ENCODE measurements around the gene ABCA12. TPM values are rescaled to one million over a fixed set of nuclear protein-coding genes. Genes with fewer than 3 reads are reported as not detected.

Gene ABCA12, protein sequence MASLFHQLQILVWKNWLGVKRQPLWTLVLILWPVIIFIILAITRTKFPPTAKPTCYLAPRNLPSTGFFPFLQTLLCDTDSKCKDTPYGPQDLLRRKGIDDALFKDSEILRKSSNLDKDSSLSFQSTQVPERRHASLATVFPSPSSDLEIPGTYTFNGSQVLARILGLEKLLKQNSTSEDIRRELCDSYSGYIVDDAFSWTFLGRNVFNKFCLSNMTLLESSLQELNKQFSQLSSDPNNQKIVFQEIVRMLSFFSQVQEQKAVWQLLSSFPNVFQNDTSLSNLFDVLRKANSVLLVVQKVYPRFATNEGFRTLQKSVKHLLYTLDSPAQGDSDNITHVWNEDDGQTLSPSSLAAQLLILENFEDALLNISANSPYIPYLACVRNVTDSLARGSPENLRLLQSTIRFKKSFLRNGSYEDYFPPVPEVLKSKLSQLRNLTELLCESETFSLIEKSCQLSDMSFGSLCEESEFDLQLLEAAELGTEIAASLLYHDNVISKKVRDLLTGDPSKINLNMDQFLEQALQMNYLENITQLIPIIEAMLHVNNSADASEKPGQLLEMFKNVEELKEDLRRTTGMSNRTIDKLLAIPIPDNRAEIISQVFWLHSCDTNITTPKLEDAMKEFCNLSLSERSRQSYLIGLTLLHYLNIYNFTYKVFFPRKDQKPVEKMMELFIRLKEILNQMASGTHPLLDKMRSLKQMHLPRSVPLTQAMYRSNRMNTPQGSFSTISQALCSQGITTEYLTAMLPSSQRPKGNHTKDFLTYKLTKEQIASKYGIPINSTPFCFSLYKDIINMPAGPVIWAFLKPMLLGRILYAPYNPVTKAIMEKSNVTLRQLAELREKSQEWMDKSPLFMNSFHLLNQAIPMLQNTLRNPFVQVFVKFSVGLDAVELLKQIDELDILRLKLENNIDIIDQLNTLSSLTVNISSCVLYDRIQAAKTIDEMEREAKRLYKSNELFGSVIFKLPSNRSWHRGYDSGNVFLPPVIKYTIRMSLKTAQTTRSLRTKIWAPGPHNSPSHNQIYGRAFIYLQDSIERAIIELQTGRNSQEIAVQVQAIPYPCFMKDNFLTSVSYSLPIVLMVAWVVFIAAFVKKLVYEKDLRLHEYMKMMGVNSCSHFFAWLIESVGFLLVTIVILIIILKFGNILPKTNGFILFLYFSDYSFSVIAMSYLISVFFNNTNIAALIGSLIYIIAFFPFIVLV (N-terminal part only)
- total RNA-seq (under 1 TPM in 2 of 9 donors, not detected in 7; under 0.01 to 0.04 TPM), polyA plus RNA-seq (not detected)
- long read RNA-seq, donor 1, result 0 reads
- long read RNA-seq, donor 2, result 0 reads
- long read RNA-seq, donor 3, result 0 reads
- long read RNA-seq, donor 4, result 0 reads
- long read RNA-seq, donor 5, result 0 reads
- long read RNA-seq, donor 6, result 0 reads
- long read RNA-seq, donor 7, result 0 reads
- long read RNA-seq, donor 8, result 0 reads
- long read RNA-seq, donor 9, result 0 reads
- long read RNA-seq, donor 10, result 0 reads

DNA sequence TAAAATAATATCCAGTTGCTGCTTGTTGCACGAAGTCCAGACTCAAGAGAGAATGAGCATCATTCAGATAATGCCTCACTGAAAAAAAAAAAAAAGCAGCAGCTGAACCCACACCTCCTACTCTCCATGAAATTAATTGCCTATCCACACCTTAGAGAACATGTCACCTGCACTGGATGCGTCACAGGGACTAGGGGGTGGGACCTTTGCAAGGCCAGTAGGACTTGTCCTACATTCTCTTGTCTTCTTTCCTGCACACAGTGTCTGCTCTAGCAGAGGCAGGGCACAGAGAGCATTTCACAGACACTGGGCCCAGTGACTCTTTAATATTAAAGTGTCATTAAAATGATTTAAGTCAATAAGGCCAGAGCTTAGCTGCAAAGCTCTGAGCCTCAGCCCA is at the start of gene ABCA12:
Gene ABCA12 (minus strand): TSS at position 148 of the 400 bp plus-strand sequence. CDS start 418 bp downstream, outside the sequence.
- intact Hi-C loops (cut with DNase I), result no loop called here

DNA sequence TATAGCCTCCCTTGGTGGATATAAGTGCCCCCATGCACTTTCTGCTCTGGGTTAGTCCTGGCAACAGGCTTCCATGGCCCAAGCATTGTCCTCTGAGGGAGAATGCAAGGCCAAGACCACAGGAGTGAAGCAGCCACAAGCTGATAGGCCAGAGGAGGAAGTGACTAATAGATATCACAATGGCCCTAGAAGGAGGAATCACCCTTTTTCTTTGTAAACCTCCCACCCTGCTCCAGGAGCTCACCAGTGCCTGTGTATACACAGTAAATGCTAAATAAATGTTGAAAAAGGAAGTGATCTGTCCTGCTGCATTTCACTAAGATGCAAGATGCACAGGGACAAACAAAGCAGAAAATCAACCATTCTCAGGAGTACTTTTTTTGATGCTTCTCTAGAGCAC is 49.7 kb upstream of the ABCA12 start:
- intact Hi-C loops (cut with DNase I), result no loop called here
- Histone ChIP-seq H3K9me3 (replicated peaks in 1 of 3) (no peaks in the 10 kb centered on the region), H3K27ac (no peak overlapping the region), H3K4me3 (no peak overlapping the region), H3K36me3 (replicated peaks in 1 of 2) (no peaks in the 10 kb centered on the region), H3K27me3 (no peaks in the 10 kb centered on the region), H3K4me1 (replicated peaks in 1 of 2) (no peaks in the 10 kb centered on the region)
- TF ChIP-seq, protein P1, sequence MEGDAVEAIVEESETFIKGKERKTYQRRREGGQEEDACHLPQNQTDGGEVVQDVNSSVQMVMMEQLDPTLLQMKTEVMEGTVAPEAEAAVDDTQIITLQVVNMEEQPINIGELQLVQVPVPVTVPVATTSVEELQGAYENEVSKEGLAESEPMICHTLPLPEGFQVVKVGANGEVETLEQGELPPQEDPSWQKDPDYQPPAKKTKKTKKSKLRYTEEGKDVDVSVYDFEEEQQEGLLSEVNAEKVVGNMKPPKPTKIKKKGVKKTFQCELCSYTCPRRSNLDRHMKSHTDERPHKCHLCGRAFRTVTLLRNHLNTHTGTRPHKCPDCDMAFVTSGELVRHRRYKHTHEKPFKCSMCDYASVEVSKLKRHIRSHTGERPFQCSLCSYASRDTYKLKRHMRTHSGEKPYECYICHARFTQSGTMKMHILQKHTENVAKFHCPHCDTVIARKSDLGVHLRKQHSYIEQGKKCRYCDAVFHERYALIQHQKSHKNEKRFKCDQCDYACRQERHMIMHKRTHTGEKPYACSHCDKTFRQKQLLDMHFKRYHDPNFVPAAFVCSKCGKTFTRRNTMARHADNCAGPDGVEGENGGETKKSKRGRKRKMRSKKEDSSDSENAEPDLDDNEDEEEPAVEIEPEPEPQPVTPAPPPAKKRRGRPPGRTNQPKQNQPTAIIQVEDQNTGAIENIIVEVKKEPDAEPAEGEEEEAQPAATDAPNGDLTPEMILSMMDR (IDR thresholded peaks at IDR 0.05), result no peak
- no peak for TF ChIP-seq POLR2A (IDR thresholded peaks at IDR 0.05)
- DNase-seq, result no peak

More for the DNA sequence above, at the start of gene ABCA12:
- Histone ChIP-seq H3K9me3 (replicated peaks in 1 of 3) (no peaks in the 10 kb centered on the region), H3K27ac (no peak within 1 kb of the TSS), H3K4me1 (replicated peaks in 1 of 2) (no peaks in the 10 kb centered on the region), H3K4me3 (no peak within 1 kb of the TSS), H3K27me3 (no peaks in the 10 kb centered on the region), H3K36me3 (replicated peaks in 1 of 2) (no peaks in the 10 kb centered on the region)
- TF ChIP-seq, protein P1 (IDR thresholded peaks at IDR 0.05), result no peak
- TF ChIP-seq POLR2A (IDR thresholded peaks at IDR 0.05), result no peak
- WGBS, 4 donors, result 65 to 71% (median 71%) methylated on average over 2 of the region's 2 CpGs
- DNase-seq, result no peak

DNA sequence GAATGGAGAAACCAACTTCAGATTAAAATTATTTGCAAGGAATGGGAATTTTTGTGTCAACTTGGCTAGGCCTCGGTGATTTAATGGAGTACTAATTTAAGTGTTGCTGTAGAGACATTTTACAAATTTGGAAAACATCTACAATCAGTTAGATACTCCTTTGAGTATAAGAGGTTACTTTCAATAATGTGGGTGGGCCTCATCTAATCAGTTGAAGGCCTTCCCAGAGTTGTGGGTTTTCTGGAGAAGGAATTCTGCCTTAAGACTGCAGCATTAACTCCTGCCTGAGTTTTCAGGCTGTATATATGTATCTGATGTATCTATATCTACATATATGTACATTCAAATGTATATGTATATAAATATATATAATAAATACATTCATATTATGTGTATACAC is 47.6 kb upstream of the ABCA12 start:
- Histone ChIP-seq H3K4me1 (replicated peaks in 1 of 2) (no peaks in the 10 kb centered on the region), H3K27ac (no peak overlapping the region), H3K4me3 (no peak overlapping the region), H3K9me3 (replicated peaks in 1 of 3) (peaks cover 0 to 5% (median 0%) of the 10 kb centered on the region in 3 donors), H3K36me3 (replicated peaks in 1 of 2) (no peaks in the 10 kb centered on the region), H3K27me3 (no peaks in the 10 kb centered on the region)
- intact Hi-C loops (cut with DNase I), result no loop called here
- WGBS, 4 donors, result 57 to 75% (median 60%) methylated on average over 1 of the region's 1 CpG
- DNase-seq, result no peak
- no peak for TF ChIP-seq POLR2A (IDR thresholded peaks at IDR 0.05)
- TF ChIP-seq, protein P1 (IDR thresholded peaks at IDR 0.05), result no peak
